Heart left ventricle (tissue), 16 donors: ENCODE data around the gene PSMD13. TPM values are rescaled to one million over a fixed set of nuclear protein-coding genes. Genes with fewer than 3 reads are reported as not detected.

ENCODE experiments used
- ATAC-seq, 4 donors: fragments of 200-7000 bp; cut with Tn5 transposase; one replicate each; pipeline ENCODE4 v1.9.1; 2020 to 2022; ENCODE audit warnings: moderate library complexity in 4 of 4, mild to moderate bottlenecking in 3 of 4, moderate number of reproducible peaks in 1 of 4
- DNase-seq, 5 donors: peaks; one replicate each; pipeline ENCODE4 v3.0.0-alpha.2; 2020
- H3K27ac ChIP-seq, 12 donors: fragments of 200-600 bp; sonication (generic) in 4 of 12; one replicate each; pipeline versions ENCODE4 v1.5.0 to v1.8.0; 2016 to 2022; ENCODE audit warnings: mild to moderate bottlenecking in 2 of 12
- H3K27me3 ChIP-seq, 9 donors: fragments of 200-600 bp; sonication (generic) in 2 of 9; one replicate each; pipeline versions ENCODE4 v1.5.1 to v1.8.0; 2016 to 2022; ENCODE audit warnings: mild to moderate bottlenecking in 3 of 9
- H3K36me3 ChIP-seq, 9 donors: fragments of 200-600 bp; sonication (generic) in 2 of 9; one replicate each; pipeline versions ENCODE4 v1.5.0 to v1.8.0; 2018 to 2022; ENCODE audit warnings: mild to moderate bottlenecking in 2 of 9
- H3K4me1 ChIP-seq, 12 donors: fragments of 200-600 bp; sonication (generic) in 4 of 12; one replicate each; pipeline versions ENCODE4 v1.5.0 to v1.8.0; 2016 to 2022; ENCODE audit warnings: mild to moderate bottlenecking in 3 of 12
- H3K4me3 ChIP-seq, 12 donors: fragments of 200-600 bp; sonication (generic) in 4 of 12; one replicate each; pipeline versions ENCODE4 v1.5.0 to v1.8.0; 2017 to 2022; ENCODE audit warnings: mild to moderate bottlenecking in 9 of 12, moderate library complexity in 4 of 12
- H3K9me3 ChIP-seq, 12 donors: fragments of 200-600 bp; sonication (generic) in 4 of 12; one replicate each; pipeline versions ENCODE4 v1.5.0 to v1.8.0; 2016 to 2022; ENCODE audit warnings: mild to moderate bottlenecking in 1 of 12
- CTCF ChIP-seq, 12 donors: fragments of 200-600 bp; sonication (generic) in 4 of 12; IDR thresholded peaks; one replicate each; pipeline versions ENCODE4 v1.5.0 to v1.8.0; 2018 to 2022; ENCODE audit warnings: antibody characterized with exemption in 12 of 12, mild to moderate bottlenecking in 5 of 12
- POLR2A ChIP-seq, 2 donors: fragments of 450-650 bp; IDR thresholded peaks; one replicate each; pipeline ENCODE4 v1.6.1; 2017; ENCODE audit warnings: antibody characterized with exemption in 2 of 2, mild to moderate bottlenecking in 2 of 2, moderate library complexity in 2 of 2
- WGBS, 4 donors: extraction: QIAGEN DNeasy Blood & Tissue Kit in 2 of 4; methylation state at CpG; one replicate each; pipeline versions ENCODE4 v1.1.5 to v1.1.7; 2013 to 2018; 5-methylcytosine and 5-hydroxymethylcytosine counted together
- intact Hi-C, 10 donors: fragments of 100-400 bp; cut with DNase I; formaldehyde crosslinking; loops; one replicate each; pipeline versions ENCODE4 v1.11.1 to v1.14.2; 2022
- polyA plus RNA-seq, 2 donors: library from polyadenylated mRNA; stranded (reverse); fragments of 200-250 nt; gene quantifications; one replicate each; pipeline ENCODE4 v1.2.3, GENCODE V29; 2013
- total RNA-seq, 9 donors: library from RNA; depleted of rRNA in 2 of 9; stranded (reverse); fragments of >200 nt in 2 of 9; fragmentation: NEBNext Ultra II Directional in 3 of 9; extraction: Animal tissue kit (Norgen Biotek cat#: 25700) in 3 of 9; gene quantifications; one replicate each; pipeline versions ENCODE4 v1.1.0 to v1.2.4, GENCODE V29; 2016 to 2023
- donor health status: ischemic (EF 13 %, LVEDD 7.1; RV severe dilation, severe dysfunction).
- donor health status: healthy with polysubstance abuse.
- donor health status: DM: no; HTN: yes; CAD: no.
- donor health status: DM: no; HTN: no; CAD: no.
- donor health status: ischemic (EF 25% LVEDD 6.9; RV normal size, moderate dysfunction).
- donor health status: ischemic (EF 25% LVEDD 5.7; RV mildly dilated, moderate dysfunction).
- donor health status: healthy.
- donor health status: DM: yes; HTN: yes; CAD: no.
- donor health status: ischemic (EF 35%, LVEDD 5.7; RV mildly dilated, moderate dysfunction).
- donor health status: nonischemic (EF 11% LVEDD 7.7; RV severe dilation, severe dysfunction).
- donor health status: DM: yes; HTN: yes; CAD: no.
- donor health status: PGD.
- donor health status: ischemic (EF 29% LVEDD 5.4; RV normal size, mild dysfunction).
- donor health status: nonischemic (EF 23%, LVEDD 6.1; RV moderate dilation, normal function).

Gene PSMD13
- total and polyA plus RNA-seq, 11 donors = 75.1 to 140 (median 89.5) TPM

- Histone ChIP-seq H3K4me3 (no peak overlapping the region), H3K27me3 (peaks cover 4 to 47% (median 17%) of the 10 kb centered on the region in 9 donors), H3K36me3 (peaks cover 0 to 6% (median 0%) of the 10 kb centered on the region in 9 donors), H3K27ac (no peak overlapping the region), H3K9me3 (no peaks in the 10 kb centered on the region), H3K4me1 (peaks cover 0 to 18% (median 0%) of the 10 kb centered on the region in 12 donors)
- intact Hi-C loops = loop anchor here in 1 of 10 donors (2.0 to 10.0 kb wide), 2 partner anchors 45 to 93 kb away; partner anchors contain the start of genes BET1L and RIC8A
- peak in 3 of 4 donors; percentile 43 to 61 (median 51) for ATAC-seq
- 54 to 66% (median 57%) methylated on average over 25 to 26 of the region's 26 CpGs for WGBS, 4 donors
- TF ChIP-seq CTCF (IDR thresholded peaks at IDR 0.05) (no peak), POLR2A (IDR thresholded peaks at IDR 0.05) (no peak)
- peak in 3 of 5 donors; percentile 53 to 65 (median 56) for DNase-seq
Observed at GRCh38 chr11:297586-298405, 61.0 kb downstream of the PSMD13 start.

- Histone ChIP-seq H3K4me3 (no peak overlapping the region), H3K27me3 (peaks cover 4 to 47% (median 17%) of the 10 kb centered on the region in 9 donors), H3K36me3 (peaks cover 0 to 4% (median 0%) of the 10 kb centered on the region in 9 donors), H3K4me1 (peaks cover 0 to 18% (median 0%) of the 10 kb centered on the region in 12 donors), H3K9me3 (no peaks in the 10 kb centered on the region), H3K27ac (no peak overlapping the region)
- intact Hi-C loops = loop anchor here in 1 of 10 donors (2.0 to 10.0 kb wide), 2 partner anchors 46 to 94 kb away; partner anchors contain the start of genes BET1L and RIC8A
- WGBS, 4 donors = 59 to 76% (median 69%) methylated on average over 11 to 15 of the region's 15 CpGs
- TF ChIP-seq POLR2A (IDR thresholded peaks at IDR 0.05) (no peak), CTCF (IDR thresholded peaks at IDR 0.05) (no peak)
- DNase-seq = peak in 2 of 5 donors; percentile 14 to 51
- ATAC-seq = no peak
Observed at GRCh38 chr11:298406-299065, 61.8 kb downstream of the PSMD13 start.

GRCh38 chr11:299081-299891 lies 62.5 kb downstream of the PSMD13 start, which contains the start of gene IFITM5:
IFITM5 (minus strand) TSS chr11:299526; CDS start chr11:299490, 36 bp downstream.
- Histone ChIP-seq H3K36me3 (no peaks in the 10 kb centered on the region), H3K27ac (no peak within 1 kb of the TSS), H3K27me3 (peaks cover 4 to 47% (median 17%) of the 10 kb centered on the region in 9 donors), H3K9me3 (no peaks in the 10 kb centered on the region), H3K4me3 (no peak within 1 kb of the TSS), H3K4me1 (peaks cover 0 to 18% (median 0%) of the 10 kb centered on the region in 12 donors)
- intact Hi-C loops = loop anchor here in 1 of 10 donors (2.0 to 10.0 kb wide), 2 partner anchors 46 to 94 kb away; partner anchors contain the start of genes BET1L and RIC8A
- no peak for TF ChIP-seq CTCF (IDR thresholded peaks at IDR 0.05)
- no peak for TF ChIP-seq POLR2A (IDR thresholded peaks at IDR 0.05)
- ATAC-seq (no peak), DNase-seq (peak in 3 of 5 donors; percentile 27 to 49 (median 31))
- 57 to 69% (median 66%) methylated on average over 16 to 40 of the region's 40 CpGs for WGBS, 4 donors
